Endothelial cell of umbilical vein (primary cell): Measurements from ENCODE around the gene RBP5. TPM values are rescaled to one million over a fixed set of nuclear protein-coding genes. Genes with fewer than 3 reads are reported as not detected.

Experiments
- BruUV-seq: library from RNA; stranded (reverse); fragments of 400-500 nt; replicated peaks from 2 replicates; lab custom pipeline; 2021; lab: Mats Ljungman, UMichigan
- CTCF ChIA-PET: fragments of 300-600, 350-600 bp; sonication (Branson Sonifier 250); formaldehyde crosslinking; loops from one replicate; lab custom pipeline; 2021; ENCODE audit warnings: antibody characterized with exemption, inconsistent platforms; lab: Charles Lee
- POLR2A ChIA-PET: fragments of 300-600, 350-600 bp; sonication (Branson Sonifier 250); formaldehyde crosslinking; loops from one replicate; lab custom pipeline; 2021; ENCODE audit warnings: antibody characterized with exemption, inconsistent platforms; lab: Charles Lee
- DNase-seq: peaks from one replicate; pipeline ENCODE4 v3.0.0-alpha.2; 2011; ENCODE audit warnings: low read depth, low spot score
- FAIRE-seq: peaks from 2 replicates; lab custom pipeline; 2011; peaks lifted over from hg19 to GRCh38; lab: Jason Lieb, UNC
- H2AFZ ChIP-seq: 2 replicates; pipeline ENCODE4 v1.6.0; 2012; ENCODE audit warnings: low read depth, low read length, control low read depth, inconsistent platforms
- H3K27ac ChIP-seq: 2 replicates; pipeline ENCODE4 v1.5.1; 2011; ENCODE audit warnings: low read depth, mild to moderate bottlenecking, control low read depth, low read length, moderate library complexity; ENCODE audit not compliant: insufficient read depth
- H3K27me3 ChIP-seq, 2 experiments: 2 replicates each; pipeline versions ENCODE4 v1.6.0 to v1.6.1; 2011; ENCODE audit warnings: low read length in 2 of 2, mixed read lengths in 1 of 2; ENCODE audit not compliant: control insufficient read depth in 2 of 2, insufficient read depth in 2 of 2
- H3K36me3 ChIP-seq, 2 experiments: 2 replicates in 1 of 2; 3 replicates in 1 of 2; pipeline ENCODE4 v1.5.1; 2011; ENCODE audit warnings: low read length in 2 of 2, mild to moderate bottlenecking in 1 of 2, moderate library complexity in 1 of 2; ENCODE audit not compliant: control insufficient read depth in 2 of 2, insufficient read depth in 2 of 2; ENCODE audit errors: extremely low read depth in 1 of 2
- H3K4me1 ChIP-seq: 3 replicates; pipeline ENCODE4 v1.5.1; 2011; ENCODE audit warnings: mild to moderate bottlenecking, low read length; ENCODE audit not compliant: control insufficient read depth, insufficient read depth; ENCODE audit errors: extremely low read depth
- H3K4me2 ChIP-seq: 2 replicates; pipeline ENCODE4 v1.6.1; 2011; ENCODE audit warnings: low read length, control low read depth, mixed read lengths; ENCODE audit not compliant: insufficient read depth
- H3K4me3 ChIP-seq, 3 experiments: fragments of 200-600 bp in 1 of 3; sonication (generic), shearing (Covaris generic) in 1 of 3; replicated peaks in 1 of 3; 2 replicates each; pipeline ENCODE4 v1.5.1; 2011 to 2016; ENCODE audit warnings: control low read depth in 3 of 3, low read length in 3 of 3, mild to moderate bottlenecking in 2 of 3, inconsistent platforms in 1 of 3, low read depth in 1 of 3, moderate library complexity in 1 of 3; ENCODE audit not compliant: insufficient read depth in 1 of 3
- H3K79me2 ChIP-seq: 2 replicates; pipeline ENCODE4 v1.6.0; 2012; ENCODE audit warnings: low read length, inconsistent platforms; ENCODE audit not compliant: control insufficient read depth, insufficient read depth
- H3K9ac ChIP-seq: replicated peaks from 2 replicates; pipeline ENCODE3; 2011; ENCODE audit warnings: low read length, control low read depth; ENCODE audit not compliant: insufficient read depth; ENCODE audit errors: extremely low read depth
- H3K9me1 ChIP-seq: replicated peaks from 3 replicates; pipeline ENCODE4 v1.6.0; 2011; ENCODE audit warnings: mild to moderate bottlenecking, low read length; ENCODE audit not compliant: control insufficient read depth, insufficient read depth; ENCODE audit errors: extremely low read depth
- H3K9me3 ChIP-seq: replicated peaks from 2 replicates; pipeline ENCODE4 v1.5.1; 2012; ENCODE audit warnings: low read length, inconsistent platforms; ENCODE audit not compliant: control insufficient read depth, insufficient read depth
- H4K20me1 ChIP-seq: replicated peaks from 2 replicates; pipeline ENCODE3; 2011; ENCODE audit warnings: mild to moderate bottlenecking, low read length; ENCODE audit not compliant: control insufficient read depth, insufficient read depth; ENCODE audit errors: extremely low read depth
- EZH2 ChIP-seq: IDR thresholded peaks from 2 replicates; pipeline ENCODE4 v1.6.1; 2012; ENCODE audit warnings: borderline replicate concordance, low read depth, mild to moderate bottlenecking, moderate library complexity, low read length, inconsistent platforms; ENCODE audit not compliant: severe bottlenecking
- FOS ChIP-seq: IDR thresholded peaks from 2 replicates; pipeline ENCODE4 v1.6.1; 2011; ENCODE audit warnings: mild to moderate bottlenecking, low read length, moderate library complexity, borderline replicate concordance; ENCODE audit not compliant: insufficient read depth
- GATA2 ChIP-seq: IDR thresholded peaks from 2 replicates; pipeline ENCODE4 v1.7.0; 2011; ENCODE audit warnings: low read depth, mild to moderate bottlenecking, moderate library complexity, mixed read lengths, low read length; ENCODE audit not compliant: insufficient read length, insufficient read depth
- JUN ChIP-seq: IDR thresholded peaks from 2 replicates; pipeline ENCODE4 v1.6.1; 2011; ENCODE audit warnings: borderline replicate concordance, low read depth; ENCODE audit not compliant: insufficient read length, insufficient read depth
- MAX ChIP-seq: IDR thresholded peaks from 2 replicates; pipeline ENCODE4 v1.6.1; 2011; ENCODE audit not compliant: insufficient read depth, insufficient read length
- MYC ChIP-seq: IDR thresholded peaks from one replicate; pipeline ENCODE4 v1.6.1; 2011; ENCODE audit warnings: mild to moderate bottlenecking, low read depth, low read length
- POLR2A ChIP-seq: IDR thresholded peaks from 2 replicates; pipeline ENCODE4 v1.6.1; 2012; ENCODE audit warnings: low read depth, mild to moderate bottlenecking, control low read depth, low read length
- POLR2AphosphoS5 ChIP-seq: IDR thresholded peaks from 2 replicates; pipeline ENCODE4 v1.6.1; 2012; ENCODE audit warnings: low read depth, mild to moderate bottlenecking, control low read depth, low read length, moderate library complexity; ENCODE audit not compliant: insufficient read depth
- dilution Hi-C: fragments of 300-500 bp; cut with MboI; formaldehyde crosslinking; loops from one replicate; pipeline ENCODE4 v1.15.0; 2019; ENCODE audit warnings: low sequenced_read_pairs; ENCODE audit not compliant: extremely low pct_ligation_motif_present
- intact Hi-C: fragments of 100-400 bp; cut with micrococcal nuclease; formaldehyde crosslinking; loops from one replicate; pipeline ENCODE4 v1.10.0; 2022
- polyA plus RNA-seq, 4 experiments: library from polyadenylated mRNA; depleted of rRNA in 3 of 4; stranded (reverse) in 3 of 4; unstranded in 1 of 4; fragments of >200 nt; gene quantifications; 2 replicates each; pipeline versions ENCODE4 v1.2.1 to v1.2.3, GENCODE V29; 2011 to 2012; ENCODE audit warnings: missing spikeins in 1 of 4
- total RNA-seq: library from RNA; stranded (reverse); gene quantifications from 2 replicates; pipeline ENCODE4 v1.2.3, GENCODE V29; 2021
- TF ChIP-seq, protein P1 (sequence below), 2 donors: IDR thresholded peaks; 1 replicate in 1 of 2; 2 replicates in 1 of 2; pipeline ENCODE4 v1.5.1; 2011; ENCODE audit warnings: low read length in 2 of 2, mild to moderate bottlenecking in 2 of 2, moderate library complexity in 2 of 2, control low read depth in 1 of 2, inconsistent platforms in 1 of 2, low read depth in 1 of 2; ENCODE audit not compliant: insufficient read depth in 1 of 2; ENCODE audit errors: extremely low read depth in 1 of 2

The RBP5 gene
- total and polyA plus RNA-seq, 2 donors (not counting 3 experiments of a cell fraction or from before 2014, with no cell fraction given): 0.12 TPM; not detected in 1

- Histone ChIP-seq H4K20me1 (no peaks in the 10 kb centered on the region), H3K4me3 (no peak overlapping the region), H3K79me2 (no peaks in the 10 kb centered on the region), H3K4me1 (peaks cover 10% of the 10 kb centered on the region), H3K9ac (no peak overlapping the region), H3K4me2 (no peak overlapping the region), H3K27me3 (no peaks in the 10 kb centered on the region), H3K9me3 (no peaks in the 10 kb centered on the region), H2AFZ (no peak overlapping the region), H3K36me3 (peaks cover 0 to 10% of the 10 kb centered on the region in 2 experiments), H3K27ac (no peak overlapping the region), H3K9me1 (no peaks in the 10 kb centered on the region)
- intact Hi-C loops: no loop called here
- FAIRE-seq (no peak), DNase-seq (no peak)
- TF ChIP-seq GATA2: no peak
- no peak for TF ChIP-seq MAX
- no peak for TF ChIP-seq EZH2
- TF ChIP-seq, protein P1, sequence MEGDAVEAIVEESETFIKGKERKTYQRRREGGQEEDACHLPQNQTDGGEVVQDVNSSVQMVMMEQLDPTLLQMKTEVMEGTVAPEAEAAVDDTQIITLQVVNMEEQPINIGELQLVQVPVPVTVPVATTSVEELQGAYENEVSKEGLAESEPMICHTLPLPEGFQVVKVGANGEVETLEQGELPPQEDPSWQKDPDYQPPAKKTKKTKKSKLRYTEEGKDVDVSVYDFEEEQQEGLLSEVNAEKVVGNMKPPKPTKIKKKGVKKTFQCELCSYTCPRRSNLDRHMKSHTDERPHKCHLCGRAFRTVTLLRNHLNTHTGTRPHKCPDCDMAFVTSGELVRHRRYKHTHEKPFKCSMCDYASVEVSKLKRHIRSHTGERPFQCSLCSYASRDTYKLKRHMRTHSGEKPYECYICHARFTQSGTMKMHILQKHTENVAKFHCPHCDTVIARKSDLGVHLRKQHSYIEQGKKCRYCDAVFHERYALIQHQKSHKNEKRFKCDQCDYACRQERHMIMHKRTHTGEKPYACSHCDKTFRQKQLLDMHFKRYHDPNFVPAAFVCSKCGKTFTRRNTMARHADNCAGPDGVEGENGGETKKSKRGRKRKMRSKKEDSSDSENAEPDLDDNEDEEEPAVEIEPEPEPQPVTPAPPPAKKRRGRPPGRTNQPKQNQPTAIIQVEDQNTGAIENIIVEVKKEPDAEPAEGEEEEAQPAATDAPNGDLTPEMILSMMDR (IDR thresholded peaks at IDR 0.05; ENCODE audit: extremely low read depth in 1 of 2, insufficient read depth in 1 of 2, low read depth in 1 of 2, low read length in 2 of 2): no peak
- no peak for TF ChIP-seq MYC
- no peak for TF ChIP-seq FOS
- no peak for TF ChIP-seq JUN
- TF ChIP-seq POLR2AphosphoS5: no peak
- no peak for TF ChIP-seq POLR2A
- dilution Hi-C loops: no loop called here
- ChIA-PET CTCF (interaction anchor here (1.2 kb wide), 1 partner anchor 13 kb away, joined by 3 read pairs; no protein-coding TSS in a partner anchor), POLR2A (interaction anchor here (0.6 kb wide), 1 partner anchor 25 kb away, joined by 8 read pairs; no protein-coding TSS in a partner anchor)
- BruUV-seq: no TSS peak
These were observed 26.3 kb upstream of the RBP5 start for GRCh38 chr12:7154901-7155470.
